OCI-LY1 (cell line): Measurements from ENCODE around the gene C1orf105.

Experiments
- CTCF ChIP-seq: fragments of 200-600 bp; sonication (generic), shearing (Covaris generic); IDR thresholded peaks from 2 replicates; pipeline ENCODE4 v1.5.1; 2017; ENCODE audit warnings: mild to moderate bottlenecking, antibody characterized with exemption, low read length, moderate library complexity, mixed read lengths
- EZH2 ChIP-seq: fragments of 200-600 bp; sonication (generic), shearing (Covaris generic); IDR thresholded peaks from 2 replicates; pipeline ENCODE4 v1.8.0; 2017; ENCODE audit warnings: borderline replicate concordance, mixed run types, mild to moderate bottlenecking, antibody characterized with exemption, low read length, moderate library complexity, mixed read lengths

DNA sequence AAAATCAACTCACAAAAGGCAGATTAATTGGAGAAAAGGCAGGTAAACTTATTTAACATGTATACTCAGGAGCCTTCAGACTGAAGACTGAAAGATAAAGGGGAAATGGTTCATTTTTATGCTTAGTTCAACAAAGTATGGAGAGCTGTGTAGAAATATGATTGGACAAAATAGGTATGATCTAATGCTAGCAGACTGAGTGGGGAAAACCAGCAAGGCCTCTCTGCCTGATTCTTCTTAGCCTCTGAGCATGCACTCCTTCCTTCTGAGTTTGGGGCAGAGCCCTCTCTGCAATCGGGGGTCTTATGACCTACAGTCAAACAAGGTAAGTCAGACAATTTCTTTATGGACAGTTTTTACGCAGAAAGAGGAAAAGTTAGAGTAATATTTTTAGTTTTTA, 73.7 kb downstream of the C1orf105 start:
- TF ChIP-seq CTCF, result no peak
- TF ChIP-seq EZH2, result no peak
